Vagina (tissue), 2 donors: ENCODE measurements around the gene ZMIZ1.

ENCODE experiments used
- CTCF ChIP-seq, 3 experiments: fragments of 450-650 bp in 2 of 3; fragments of 200-600 bp in 1 of 3; sonication (generic) in 1 of 3; IDR thresholded peaks; one replicate each; pipeline ENCODE4 v1.5.1; 2017 to 2019; ENCODE audit warnings: antibody characterized with exemption in 3 of 3, mild to moderate bottlenecking in 2 of 3, moderate library complexity in 2 of 3
- POLR2A ChIP-seq, 2 donors: fragments of 450-650 bp; IDR thresholded peaks; one replicate each; pipeline ENCODE4 v1.6.1; 2017; ENCODE audit warnings: antibody characterized with exemption in 2 of 2, mild to moderate bottlenecking in 2 of 2, moderate library complexity in 2 of 2

GRCh38 chr10:79024720-79025198 is 44.0 kb upstream of the ZMIZ1 start:
- TF ChIP-seq CTCF (IDR thresholded peaks at IDR 0.05) = no peak
- no peak for TF ChIP-seq POLR2A (IDR thresholded peaks at IDR 0.05)
